GM12891 (cell line): Measurements from ENCODE around the gene ADGRV1.
"Not testable (repeated sequence)": the region's sequence is repeated elsewhere in the genome, so short reads cannot be mapped to it uniquely, and the experiment has no call there.

Source experiments
- POLR2A ChIP-seq: IDR thresholded peaks from 2 replicates; pipeline ENCODE4 v1.6.1; 2011; ENCODE audit warnings: low read depth, low read length, control low read depth
- TAF1 ChIP-seq: IDR thresholded peaks from 2 replicates; pipeline ENCODE4 v1.6.1; 2011; ENCODE audit warnings: low read depth, low read length, control low read depth

GRCh38 chr5:90924222-90924621, 365.6 kb downstream of the ADGRV1 start:
- TF ChIP-seq POLR2A, TAF1: not testable (repeated sequence)
